CD4-positive, CD25-positive, alpha-beta regulatory T cell (primary cell): ENCODE measurements around the gene SOX5. TPM values are rescaled to one million over a fixed set of nuclear protein-coding genes. Genes with fewer than 3 reads are reported as not detected.

Experiments used
- ATAC-seq, 2 donors: fragments of 150-1000 bp; cut with Tn5 transposase; one replicate each; pipeline ENCODE4 v1.10.0; 2021; ENCODE audit warnings: low read depth in 2 of 2, moderate number of reproducible peaks in 2 of 2, moderate library complexity in 1 of 2
- DNase-seq, 3 donors: peaks; one replicate each; pipeline versions ENCODE4 v3.0.0 to v3.0.0-alpha.2; 2012 to 2022; ENCODE audit warnings: mixed read lengths in 1 of 3
- H3K27ac ChIP-seq: one replicate; pipeline ENCODE4 v1.7.0; 2013; ENCODE audit warnings: mild to moderate bottlenecking, low read length; ENCODE audit not compliant: insufficient read depth, poor library complexity, severe bottlenecking
- H3K27me3 ChIP-seq: one replicate; pipeline ENCODE4 v1.7.0; 2013; ENCODE audit warnings: low read length; ENCODE audit not compliant: control insufficient read depth, insufficient read depth
- H3K36me3 ChIP-seq: one replicate; pipeline ENCODE4 v1.7.0; 2013; ENCODE audit warnings: mild to moderate bottlenecking, low read length, moderate library complexity; ENCODE audit not compliant: control insufficient read depth, insufficient read depth
- H3K4me1 ChIP-seq: 2 replicates; pipeline ENCODE4 v1.7.0; 2013; ENCODE audit warnings: mild to moderate bottlenecking, low read length; ENCODE audit not compliant: insufficient read depth, control insufficient read depth, poor library complexity, severe bottlenecking
- H3K4me3 ChIP-seq: one replicate; pipeline ENCODE4 v1.7.0; 2013; ENCODE audit warnings: low read depth, mild to moderate bottlenecking, low read length, moderate library complexity
- H3K9me3 ChIP-seq, 2 experiments: 1 replicate in 1 of 2; 2 replicates in 1 of 2; pipeline ENCODE4 v1.7.0; 2013; ENCODE audit warnings: low read length in 2 of 2, mild to moderate bottlenecking in 1 of 2, moderate library complexity in 1 of 2; ENCODE audit not compliant: control insufficient read depth in 2 of 2
- H3K27ac Mint-ChIP-seq, 3 donors: one replicate each; pipeline ENCODE4 v1.8.0; 2020 to 2022; ENCODE audit warnings: mild to moderate bottlenecking in 3 of 3, mixed read lengths in 3 of 3, moderate library complexity in 2 of 3
- H3K27me3 Mint-ChIP-seq: one replicate; pipeline ENCODE4 v1.8.0; 2022; ENCODE audit warnings: mild to moderate bottlenecking, mixed read lengths
- H3K36me3 Mint-ChIP-seq: one replicate; pipeline ENCODE4 v1.8.0; 2020; ENCODE audit warnings: mixed read lengths
- H3K4me1 Mint-ChIP-seq, 4 donors: one replicate each; pipeline ENCODE4 v1.8.0; 2020 to 2022; ENCODE audit warnings: mixed read lengths in 4 of 4, mild to moderate bottlenecking in 1 of 4
- H3K4me3 Mint-ChIP-seq, 4 donors: one replicate each; pipeline ENCODE4 v1.8.0; 2020 to 2022; ENCODE audit warnings: mild to moderate bottlenecking in 4 of 4, mixed read lengths in 4 of 4, moderate library complexity in 3 of 4
- H3K9me3 Mint-ChIP-seq, 7 donors: one replicate each; pipeline ENCODE4 v1.8.0; 2020 to 2022; ENCODE audit warnings: mixed read lengths in 7 of 7, mild to moderate bottlenecking in 3 of 7, moderate library complexity in 2 of 7
- polyA plus RNA-seq, 4 donors: library from polyadenylated mRNA; unstranded; fragments of 300-500 nt; fragmentation: Illumina TruSeq; gene quantifications; one replicate each; pipeline ENCODE4 v1.2.3, GENCODE V29; 2021
- total RNA-seq: library from RNA; stranded (reverse); gene quantifications from one replicate; pipeline ENCODE4 v1.2.3, GENCODE V29; 2022

The SOX5 gene
- total and polyA plus RNA-seq, 5 donors from 2014 or later: not detected

DNA sequence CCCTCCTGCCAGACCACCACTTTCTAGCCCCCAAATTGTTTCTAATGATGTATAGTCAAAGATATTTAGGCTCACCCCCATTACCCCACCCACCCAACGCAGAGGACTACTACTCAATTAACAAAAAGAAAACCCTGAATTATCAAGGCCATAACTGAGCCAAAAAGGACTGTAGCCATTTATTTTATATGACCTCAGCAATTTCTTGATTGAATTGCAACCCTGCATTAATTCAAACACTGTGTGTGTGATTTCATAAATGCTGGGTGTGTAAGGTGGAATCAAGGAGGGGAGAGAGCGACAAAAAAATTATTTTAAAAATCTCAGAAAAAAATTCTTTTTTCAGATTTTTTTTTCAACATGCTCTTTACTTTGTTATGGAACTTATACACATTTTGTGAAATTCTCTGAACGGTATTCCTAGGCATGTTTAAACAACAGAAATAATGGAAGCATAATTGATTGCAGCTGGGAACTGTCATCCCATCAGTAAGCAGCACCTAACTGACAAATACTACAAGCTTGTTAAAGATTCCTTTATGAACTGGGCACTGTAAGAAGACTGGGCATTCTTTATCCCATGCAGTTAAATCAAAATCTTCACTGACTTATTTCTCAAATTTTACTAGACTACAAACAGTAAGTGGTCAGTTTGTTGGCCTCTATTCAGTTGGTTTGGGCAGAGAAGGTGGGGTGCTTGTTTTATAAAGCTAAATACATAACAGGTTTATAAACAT, 179.1 kb downstream of the SOX5 start:
- H3K27me3 ChIP-seq: no peaks in the 10 kb centered on the region
- Mint-ChIP-seq H3K4me1 (no peaks in the 10 kb centered on the region), H3K4me3 (no peak overlapping the region), H3K27me3 (no peaks in the 10 kb centered on the region), H3K9me3 (peaks cover 0 to 5% (median 0%) of the 10 kb centered on the region in 7 donors), H3K27ac (no peak overlapping the region), H3K36me3 (no peaks in the 10 kb centered on the region)
- H3K9me3 ChIP-seq: no peaks in the 10 kb centered on the region
- no peak overlapping the region for H3K4me3 ChIP-seq
- H3K36me3 ChIP-seq: no peaks in the 10 kb centered on the region
- ATAC-seq (no peak), DNase-seq (no peak)
- no peak overlapping the region for H3K27ac ChIP-seq
- no peaks in the 10 kb centered on the region for H3K4me1 ChIP-seq

DNA sequence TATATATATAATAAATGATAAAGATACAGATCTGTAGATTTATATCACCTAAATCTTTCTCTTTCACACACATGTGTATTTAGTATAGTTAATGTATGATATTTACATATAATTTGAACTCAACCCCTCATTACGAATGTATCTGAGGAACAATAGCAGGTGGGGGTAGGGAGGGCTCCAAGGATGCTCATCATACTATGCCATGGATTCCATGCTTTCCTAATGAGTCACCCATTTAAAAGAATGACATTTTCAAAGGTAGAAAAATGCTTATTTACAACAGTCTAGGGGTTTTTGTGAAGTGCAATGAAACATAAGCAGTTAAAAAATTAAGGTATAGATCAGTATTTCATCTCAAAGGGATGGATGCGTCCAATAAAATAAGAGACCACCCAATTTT, 181.6 kb downstream of the SOX5 start:
- DNase-seq (no peak), ATAC-seq (no peak)
- Mint-ChIP-seq H3K4me3 (no peak overlapping the region), H3K36me3 (no peaks in the 10 kb centered on the region), H3K27ac (no peak overlapping the region), H3K4me1 (no peaks in the 10 kb centered on the region), H3K9me3 (peaks cover 0 to 7% (median 1%) of the 10 kb centered on the region in 7 donors), H3K27me3 (no peaks in the 10 kb centered on the region)
- Histone ChIP-seq H3K27me3 (no peaks in the 10 kb centered on the region), H3K9me3 (no peaks in the 10 kb centered on the region), H3K36me3 (no peaks in the 10 kb centered on the region), H3K4me1 (no peaks in the 10 kb centered on the region), H3K27ac (no peak overlapping the region), H3K4me3 (no peak overlapping the region)

GRCh38 chr12:23763724-23764123, 185.7 kb downstream of the SOX5 start:
- no peak overlapping the region for H3K27ac ChIP-seq
- Mint-ChIP-seq H3K4me1 (no peaks in the 10 kb centered on the region), H3K4me3 (no peak overlapping the region), H3K27me3 (no peaks in the 10 kb centered on the region), H3K27ac (no peak overlapping the region), H3K9me3 (peaks cover 0 to 6% (median 0%) of the 10 kb centered on the region in 7 donors), H3K36me3 (no peaks in the 10 kb centered on the region)
- no peaks in the 10 kb centered on the region for H3K4me1 ChIP-seq
- no peak for ATAC-seq
- H3K27me3 ChIP-seq: no peaks in the 10 kb centered on the region
- no peak for DNase-seq
- no peaks in the 10 kb centered on the region for H3K9me3 ChIP-seq
- no peaks in the 10 kb centered on the region for H3K36me3 ChIP-seq
- H3K4me3 ChIP-seq: no peak overlapping the region

DNA sequence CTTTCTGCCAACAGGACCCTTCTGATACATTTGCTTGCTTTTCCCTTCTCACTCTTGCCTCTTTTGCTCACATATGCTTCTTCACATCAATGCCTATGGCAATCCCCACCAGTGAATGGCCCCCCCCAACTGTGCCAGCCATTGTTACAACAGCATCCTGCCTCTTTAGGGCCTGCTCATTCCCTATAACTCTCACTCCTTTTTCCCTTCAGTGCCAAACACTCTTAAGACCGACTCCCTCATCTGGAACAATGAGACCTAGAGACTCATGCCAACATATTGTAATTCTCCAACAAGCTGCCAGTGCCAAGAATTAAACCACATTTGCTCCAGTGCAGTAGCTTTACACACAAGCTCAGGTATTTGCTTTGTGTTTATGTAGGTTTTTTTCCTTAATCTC, 189.0 kb downstream of the SOX5 start:
- no peaks in the 10 kb centered on the region for H3K36me3 Mint-ChIP-seq
- Histone ChIP-seq H3K9me3 (no peaks in the 10 kb centered on the region), H3K4me3 (no peak overlapping the region), H3K36me3 (no peaks in the 10 kb centered on the region), H3K4me1 (no peaks in the 10 kb centered on the region), H3K27ac (no peak overlapping the region), H3K27me3 (no peaks in the 10 kb centered on the region)
- no peaks in the 10 kb centered on the region for H3K4me1 Mint-ChIP-seq
- DNase-seq: no peak
- no peak overlapping the region for H3K4me3 Mint-ChIP-seq
- H3K27me3 Mint-ChIP-seq: no peaks in the 10 kb centered on the region
- H3K27ac Mint-ChIP-seq: no peak overlapping the region
- H3K9me3 Mint-ChIP-seq: peaks cover 0 to 6% (median 1%) of the 10 kb centered on the region in 7 donors
- no peak for ATAC-seq

DNA sequence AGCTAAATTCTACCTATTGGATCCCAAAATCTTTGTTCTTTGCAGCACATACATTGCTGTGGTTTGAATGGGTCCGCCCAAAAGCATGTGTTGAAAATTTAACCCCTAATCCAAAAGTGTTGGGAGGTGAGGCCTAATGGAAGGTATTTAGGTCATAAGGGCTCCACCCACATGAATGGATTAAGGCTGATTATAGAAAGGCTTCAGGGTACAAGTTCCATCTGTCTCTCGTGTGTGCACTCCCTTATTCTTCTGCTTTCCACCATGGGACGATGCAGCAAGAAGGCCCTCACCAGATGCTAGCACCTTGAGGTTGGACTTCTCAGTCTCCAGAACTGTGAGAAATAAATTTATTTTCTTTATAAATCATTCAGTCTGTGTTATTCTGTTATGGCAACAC, 190.9 kb downstream of the SOX5 start:
- no peak for DNase-seq
- no peaks in the 10 kb centered on the region for H3K9me3 ChIP-seq
- Mint-ChIP-seq H3K27me3 (no peaks in the 10 kb centered on the region), H3K9me3 (peaks cover 0 to 4% (median 0%) of the 10 kb centered on the region in 7 donors), H3K4me3 (no peak overlapping the region), H3K4me1 (no peaks in the 10 kb centered on the region), H3K27ac (no peak overlapping the region), H3K36me3 (no peaks in the 10 kb centered on the region)
- H3K27ac ChIP-seq: no peak overlapping the region
- no peaks in the 10 kb centered on the region for H3K36me3 ChIP-seq
- ATAC-seq: no peak
- no peaks in the 10 kb centered on the region for H3K27me3 ChIP-seq
- no peaks in the 10 kb centered on the region for H3K4me1 ChIP-seq
- no peak overlapping the region for H3K4me3 ChIP-seq

DNA sequence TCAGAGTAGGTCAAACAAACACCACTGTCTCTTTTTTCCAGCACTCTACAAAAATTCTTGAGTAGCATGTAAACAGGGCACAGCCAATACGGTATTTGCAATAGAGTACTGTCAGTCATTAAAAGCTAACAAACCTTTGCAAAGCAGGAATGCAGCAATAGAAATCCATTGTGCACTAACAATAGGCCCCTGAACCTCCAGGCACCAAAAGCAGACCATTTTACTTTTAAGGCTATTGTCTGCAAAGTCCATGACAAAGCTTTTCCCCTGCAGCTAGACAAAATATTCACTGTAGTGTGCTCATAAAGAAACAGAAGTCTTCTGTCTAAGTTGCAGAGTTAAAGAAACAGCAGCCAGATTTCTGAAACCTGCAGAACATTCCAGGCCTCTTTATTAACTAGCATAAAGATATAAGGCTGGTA, 191.9 kb downstream of the SOX5 start:
- Histone ChIP-seq H3K4me3 (no peak overlapping the region), H3K9me3 (no peaks in the 10 kb centered on the region), H3K27me3 (no peaks in the 10 kb centered on the region), H3K36me3 (no peaks in the 10 kb centered on the region), H3K4me1 (no peaks in the 10 kb centered on the region), H3K27ac (no peak overlapping the region)
- Mint-ChIP-seq H3K36me3 (no peaks in the 10 kb centered on the region), H3K27ac (no peak overlapping the region), H3K4me3 (no peak overlapping the region), H3K4me1 (no peaks in the 10 kb centered on the region), H3K27me3 (no peaks in the 10 kb centered on the region), H3K9me3 (peaks cover 0 to 4% (median 0%) of the 10 kb centered on the region in 7 donors)
- DNase-seq: no peak
- ATAC-seq: no peak

GRCh38 chr12:23756416-23756815, 193.1 kb downstream of the SOX5 start:
- Mint-ChIP-seq H3K27ac (no peak overlapping the region), H3K9me3 (peaks cover 0 to 4% (median 0%) of the 10 kb centered on the region in 7 donors), H3K36me3 (no peaks in the 10 kb centered on the region), H3K27me3 (no peaks in the 10 kb centered on the region), H3K4me3 (no peak overlapping the region), H3K4me1 (no peaks in the 10 kb centered on the region)
- H3K9me3 ChIP-seq: no peaks in the 10 kb centered on the region
- H3K36me3 ChIP-seq: no peaks in the 10 kb centered on the region
- no peak overlapping the region for H3K4me3 ChIP-seq
- DNase-seq: no peak
- ATAC-seq: no peak
- no peaks in the 10 kb centered on the region for H3K4me1 ChIP-seq
- H3K27me3 ChIP-seq: no peaks in the 10 kb centered on the region
- H3K27ac ChIP-seq: no peak overlapping the region

DNA sequence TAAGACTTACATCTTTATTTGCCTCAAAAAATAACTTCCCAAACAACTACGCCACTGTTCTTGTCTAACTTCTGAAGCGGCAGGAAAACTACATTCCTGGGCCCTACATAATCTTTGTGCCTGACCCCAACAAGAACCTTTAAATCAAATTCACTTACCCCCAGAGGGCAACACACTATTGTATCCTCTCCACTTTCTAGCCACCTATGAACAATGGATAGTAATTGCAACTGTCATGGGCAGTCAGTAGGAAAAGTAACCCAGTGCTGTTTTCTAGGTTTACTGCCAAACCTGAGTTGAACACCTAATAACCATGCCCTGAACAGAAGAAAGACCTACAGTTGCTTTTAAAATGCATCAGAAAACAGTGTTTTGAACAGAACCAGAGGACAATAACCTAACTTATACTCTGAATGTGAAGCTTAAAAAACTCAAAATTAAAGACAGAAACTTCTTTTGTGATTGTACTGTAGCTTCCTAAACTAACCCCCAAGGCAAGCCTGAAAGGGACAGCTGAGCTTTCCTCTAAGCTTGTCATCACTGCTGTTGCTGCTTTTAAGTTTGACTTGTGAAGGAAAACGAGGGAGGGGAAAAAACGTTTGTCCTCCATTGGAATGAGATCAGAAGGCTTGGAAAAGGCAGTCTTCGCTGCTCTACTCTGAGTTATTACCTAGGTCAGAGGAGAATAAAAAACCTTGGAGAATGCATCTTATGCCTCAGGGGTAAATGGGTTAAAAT, 195.7 kb downstream of the SOX5 start:
- no peaks in the 10 kb centered on the region for H3K36me3 Mint-ChIP-seq

More for the DNA sequence above, 195.7 kb downstream of the SOX5 start:
- no peak overlapping the region for H3K4me3 Mint-ChIP-seq
- Histone ChIP-seq H3K9me3 (no peaks in the 10 kb centered on the region), H3K4me3 (no peak overlapping the region), H3K36me3 (no peaks in the 10 kb centered on the region), H3K4me1 (no peaks in the 10 kb centered on the region), H3K27ac (no peak overlapping the region), H3K27me3 (no peaks in the 10 kb centered on the region)
- H3K27ac Mint-ChIP-seq: no peak overlapping the region
- ATAC-seq (no peak), DNase-seq (no peak)
- no peaks in the 10 kb centered on the region for H3K27me3 Mint-ChIP-seq
- no peaks in the 10 kb centered on the region for H3K4me1 Mint-ChIP-seq
- peaks cover 0 to 2% (median 0%) of the 10 kb centered on the region in 7 donors for H3K9me3 Mint-ChIP-seq
